Activated naive CD4-positive, alpha-beta T cell treated with anti-CD3 and anti-CD28 coated beads, Interleukin-2, amount 10 ng/mL, durations not matched to agents 7 days and 5 days (primary cell): Measurements from ENCODE around the gene TMEM184C.

ENCODE experiments used
- CTCF ChIA-PET: fragments of 350-600 bp; sonication (Branson Sonifier 250); formaldehyde crosslinking; loops from one replicate; lab custom pipeline; 2021; ENCODE audit warnings: antibody characterized with exemption; lab: Charles Lee
- DNase-seq: peaks from one replicate; pipeline ENCODE4 v3.0.0-alpha.2; 2020
- H3K27ac Mint-ChIP-seq: one replicate; pipeline ENCODE4 v1.8.0; 2021; ENCODE audit warnings: mild to moderate bottlenecking, moderate library complexity, mixed read lengths
- H3K27me3 Mint-ChIP-seq: one replicate; pipeline ENCODE4 v1.8.0; 2021; ENCODE audit warnings: mild to moderate bottlenecking, mixed read lengths
- H3K36me3 Mint-ChIP-seq: one replicate; pipeline ENCODE4 v1.8.0; 2021; ENCODE audit warnings: mixed read lengths
- H3K4me1 Mint-ChIP-seq: one replicate; pipeline ENCODE4 v1.8.0; 2021; ENCODE audit warnings: mixed read lengths
- H3K4me3 Mint-ChIP-seq: one replicate; pipeline ENCODE4 v1.8.0; 2021; ENCODE audit warnings: mild to moderate bottlenecking, moderate library complexity, mixed read lengths
- H3K9me3 Mint-ChIP-seq: one replicate; pipeline ENCODE4 v1.8.0; 2021; ENCODE audit warnings: mixed read lengths

The TMEM184C gene

DNA sequence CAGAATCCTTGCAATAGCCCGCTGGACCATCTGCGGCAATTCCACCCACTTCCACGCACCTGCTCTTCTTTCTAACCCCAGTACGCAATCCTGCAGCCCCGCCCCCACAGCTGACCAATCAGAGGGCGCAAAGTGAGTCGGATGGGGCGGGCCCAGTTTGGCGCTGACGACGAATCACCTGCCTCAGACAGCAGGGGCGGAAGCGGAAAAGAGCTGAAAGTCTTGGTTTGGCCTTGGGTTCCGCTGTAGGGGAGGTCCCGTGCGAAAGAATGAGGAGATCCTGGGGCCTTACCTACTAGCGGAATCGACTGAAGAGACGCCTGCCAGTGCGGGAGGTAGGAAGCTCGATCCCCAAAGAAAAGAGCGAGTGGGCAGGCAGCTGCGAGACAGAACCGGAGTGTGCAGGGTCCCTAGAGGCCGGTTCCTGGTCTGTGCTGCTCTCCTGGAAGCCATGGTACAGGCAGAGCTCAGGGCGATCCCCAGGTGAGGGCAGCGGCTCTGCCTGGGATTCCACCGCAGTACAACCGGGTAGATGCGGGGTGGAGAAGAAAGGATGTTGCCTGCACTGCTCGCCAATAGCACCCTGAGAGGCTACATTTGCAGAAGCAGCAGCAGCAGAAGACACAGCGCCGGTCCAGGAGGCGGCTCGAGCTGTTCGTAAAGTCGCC is at the start of gene TMEM184C:
TSS of gene TMEM184C (plus strand) at position 225 of the 668 bp plus-strand sequence. CDS start 560 bp downstream, outside the sequence.
- Mint-ChIP-seq H3K27ac (peak within 1 kb of the TSS; percentile 97), H3K4me1 (peaks cover 35% of the 10 kb centered on the region), H3K9me3 (no peaks in the 10 kb centered on the region), H3K27me3 (peaks cover 4% of the 10 kb centered on the region), H3K4me3 (peak within 1 kb of the TSS; percentile 86), H3K36me3 (peaks cover 13% of the 10 kb centered on the region)
- peak; percentile 99 for DNase-seq
- CTCF ChIA-PET: interaction anchor here (0.6 to 4.4 kb wide), 3 partner anchors 16 to 250 kb away, joined by 3 to 35 read pairs (median 3); no protein-coding TSS in a partner anchor

DNA sequence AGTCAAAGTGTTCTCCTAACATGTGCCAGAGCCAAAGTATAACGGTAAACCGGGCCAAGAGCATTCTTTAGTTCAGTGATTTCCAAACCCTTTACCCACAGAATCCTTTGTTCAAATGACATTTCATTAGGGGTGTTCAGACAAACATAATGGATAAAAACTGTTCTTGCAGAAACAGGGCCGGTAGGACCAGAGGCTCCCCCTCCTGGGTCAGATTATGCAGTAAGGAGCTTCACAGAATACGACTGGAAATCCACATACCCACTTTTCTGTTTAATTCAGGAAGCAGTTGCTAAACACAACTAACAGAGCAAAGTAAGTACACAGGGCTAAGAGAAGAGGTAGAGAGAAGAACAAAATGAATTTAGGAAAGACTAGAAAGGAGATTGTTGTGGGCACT is 46.6 kb upstream of the TMEM184C start:
- H3K36me3 Mint-ChIP-seq: no peaks in the 10 kb centered on the region
- H3K4me1 Mint-ChIP-seq: no peaks in the 10 kb centered on the region
- no peaks in the 10 kb centered on the region for H3K27me3 Mint-ChIP-seq
- CTCF ChIA-PET: no interaction called here
- H3K9me3 Mint-ChIP-seq: no peaks in the 10 kb centered on the region
- H3K27ac Mint-ChIP-seq: no peak overlapping the region
- DNase-seq: no peak
- H3K4me3 Mint-ChIP-seq: no peak overlapping the region

DNA sequence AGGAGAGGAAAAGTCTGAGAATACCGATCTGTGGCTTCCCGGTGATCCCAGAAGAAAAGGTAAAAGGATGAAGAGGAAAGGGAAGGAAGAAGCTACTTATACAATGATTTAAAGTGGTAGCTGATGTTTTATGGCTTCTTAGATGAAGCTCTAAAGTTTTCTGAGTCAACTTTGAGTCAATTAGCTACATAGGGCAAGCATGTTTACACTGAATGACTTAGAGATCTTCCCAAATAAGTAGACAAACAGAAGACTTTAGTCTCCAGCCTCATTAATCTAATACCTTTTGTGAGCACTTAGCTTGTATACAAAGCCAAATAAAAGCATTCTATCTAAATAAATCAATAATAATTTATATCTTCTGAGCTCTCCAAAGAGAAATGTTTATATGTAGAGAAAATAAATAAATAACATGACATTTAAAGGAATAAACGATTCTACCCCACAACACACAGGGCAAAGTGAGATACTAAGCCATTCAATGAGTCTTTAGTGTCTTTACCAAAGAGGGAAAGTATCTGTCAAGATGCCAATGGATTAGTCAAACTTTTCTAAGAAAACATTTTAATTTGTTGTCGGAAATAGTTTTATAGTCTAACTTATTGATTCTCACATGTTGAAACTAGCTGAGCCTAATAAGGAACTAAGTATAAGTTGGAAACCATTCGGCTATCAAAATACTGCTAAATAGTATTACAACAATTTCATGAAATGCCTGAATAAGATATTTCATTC is 46.0 kb upstream of the TMEM184C start:
- Mint-ChIP-seq H3K36me3 (no peaks in the 10 kb centered on the region), H3K27ac (no peak overlapping the region), H3K9me3 (no peaks in the 10 kb centered on the region), H3K4me3 (no peak overlapping the region), H3K4me1 (no peaks in the 10 kb centered on the region), H3K27me3 (no peaks in the 10 kb centered on the region)
- CTCF ChIA-PET: no interaction called here
- DNase-seq: no peak

DNA sequence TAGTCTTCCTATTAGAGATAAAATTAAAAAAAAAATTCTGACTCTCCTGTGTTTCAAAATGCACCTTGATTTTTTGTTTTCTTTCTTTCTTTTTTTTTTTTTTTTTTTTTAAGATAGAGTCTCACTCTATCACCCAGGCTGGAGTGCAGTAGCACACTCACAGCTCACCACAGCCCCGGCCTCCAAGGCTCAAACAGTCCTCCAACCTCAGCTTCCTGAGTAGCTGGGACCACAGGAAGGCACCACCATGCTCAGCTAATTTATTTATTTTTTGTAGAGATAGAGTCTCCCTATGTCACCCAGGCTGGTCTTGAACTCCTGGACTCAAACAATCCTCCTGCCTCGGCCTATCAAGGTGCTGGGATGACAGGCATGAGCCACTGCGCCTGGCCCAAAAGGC is 41.1 kb upstream of the TMEM184C start:
- Mint-ChIP-seq H3K4me1 (no peaks in the 10 kb centered on the region), H3K27ac (no peak overlapping the region), H3K36me3 (no peaks in the 10 kb centered on the region), H3K27me3 (no peaks in the 10 kb centered on the region), H3K9me3 (no peaks in the 10 kb centered on the region), H3K4me3 (no peak overlapping the region)
- DNase-seq: no peak
- CTCF ChIA-PET: no interaction called here

DNA sequence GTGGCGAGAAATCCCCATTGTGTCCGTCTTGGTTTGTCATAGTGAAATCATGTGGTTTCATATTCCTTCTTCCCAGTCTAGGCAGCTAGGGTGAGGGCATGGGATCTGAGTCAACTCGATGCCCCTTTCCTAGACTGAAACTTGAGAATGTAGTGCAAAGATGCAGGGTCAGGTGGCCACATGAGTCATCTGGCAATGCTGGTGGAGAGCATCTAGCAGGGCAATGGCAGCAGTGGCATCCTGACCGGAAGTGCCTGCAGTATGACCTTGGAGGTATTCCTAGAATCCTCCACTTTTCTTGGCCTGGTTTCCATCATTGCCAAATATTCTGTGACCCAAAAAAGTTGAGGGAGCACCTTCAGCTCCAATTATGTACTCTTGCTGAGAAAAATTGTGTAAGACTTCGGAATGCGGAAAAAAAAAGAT is 39.1 kb upstream of the TMEM184C start:
- no peaks in the 10 kb centered on the region for H3K9me3 Mint-ChIP-seq
- no peak overlapping the region for H3K27ac Mint-ChIP-seq
- DNase-seq: no peak
- peaks cover 3% of the 10 kb centered on the region for H3K27me3 Mint-ChIP-seq
- CTCF ChIA-PET: interaction anchor here (0.9 kb wide), 1 partner anchor 291 kb away, joined by 3 read pairs; no protein-coding TSS in a partner anchor
- no peak overlapping the region for H3K4me3 Mint-ChIP-seq
- no peaks in the 10 kb centered on the region for H3K36me3 Mint-ChIP-seq
- no peaks in the 10 kb centered on the region for H3K4me1 Mint-ChIP-seq

DNA sequence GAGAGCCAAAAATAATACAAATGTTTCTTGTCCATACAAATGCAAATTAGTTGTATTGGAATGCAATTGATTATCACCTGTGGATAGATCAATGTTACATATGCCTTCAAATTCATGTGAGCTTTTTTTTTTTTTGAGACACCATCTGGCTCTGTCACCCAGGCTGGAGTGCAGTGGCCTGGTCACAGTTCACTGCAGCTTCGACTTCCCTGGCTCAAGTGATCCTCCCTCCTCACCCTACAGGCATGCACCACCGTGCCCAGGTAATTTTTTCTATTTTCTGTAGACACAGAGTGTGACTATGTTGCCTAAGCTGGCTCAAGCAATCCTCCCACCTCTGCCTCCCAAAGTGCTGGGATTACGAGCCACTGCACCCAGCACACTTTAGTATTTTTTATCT is 38.6 kb upstream of the TMEM184C start:
- no peaks in the 10 kb centered on the region for H3K4me1 Mint-ChIP-seq
- H3K9me3 Mint-ChIP-seq: no peaks in the 10 kb centered on the region
- H3K27me3 Mint-ChIP-seq: peaks cover 3% of the 10 kb centered on the region
- DNase-seq: no peak
- no peak overlapping the region for H3K4me3 Mint-ChIP-seq
- H3K36me3 Mint-ChIP-seq: no peaks in the 10 kb centered on the region
- CTCF ChIA-PET: no interaction called here
- no peak overlapping the region for H3K27ac Mint-ChIP-seq

DNA sequence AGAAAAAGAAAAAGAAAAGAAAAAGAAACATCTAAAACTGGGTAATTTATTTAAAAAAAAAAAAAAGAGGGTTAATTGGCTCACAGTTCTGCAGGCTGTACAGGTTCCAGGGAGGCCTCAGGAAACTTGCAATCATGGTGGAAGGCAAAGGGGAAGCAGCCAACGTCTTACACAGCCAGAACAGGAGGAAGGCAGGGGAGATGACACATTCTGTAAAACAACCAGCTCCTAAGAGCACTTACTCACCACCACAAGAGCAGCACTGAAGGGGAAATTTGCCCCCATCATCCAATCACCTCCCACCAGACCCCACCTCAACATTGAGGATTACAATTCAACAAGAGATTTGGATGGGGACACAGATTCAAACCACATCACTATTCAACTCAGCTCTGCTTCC is 36.8 kb upstream of the TMEM184C start:
- CTCF ChIA-PET: interaction anchor here (1.0 to 1.2 kb wide), 2 partner anchors 10 to 286 kb away, joined by 3 to 4 read pairs; no protein-coding TSS in a partner anchor
- no peak overlapping the region for H3K4me3 Mint-ChIP-seq
- peaks cover 7% of the 10 kb centered on the region for H3K27me3 Mint-ChIP-seq
- H3K36me3 Mint-ChIP-seq: no peaks in the 10 kb centered on the region
- no peaks in the 10 kb centered on the region for H3K4me1 Mint-ChIP-seq
- DNase-seq: no peak
- no peak overlapping the region for H3K27ac Mint-ChIP-seq
- H3K9me3 Mint-ChIP-seq: no peaks in the 10 kb centered on the region

DNA sequence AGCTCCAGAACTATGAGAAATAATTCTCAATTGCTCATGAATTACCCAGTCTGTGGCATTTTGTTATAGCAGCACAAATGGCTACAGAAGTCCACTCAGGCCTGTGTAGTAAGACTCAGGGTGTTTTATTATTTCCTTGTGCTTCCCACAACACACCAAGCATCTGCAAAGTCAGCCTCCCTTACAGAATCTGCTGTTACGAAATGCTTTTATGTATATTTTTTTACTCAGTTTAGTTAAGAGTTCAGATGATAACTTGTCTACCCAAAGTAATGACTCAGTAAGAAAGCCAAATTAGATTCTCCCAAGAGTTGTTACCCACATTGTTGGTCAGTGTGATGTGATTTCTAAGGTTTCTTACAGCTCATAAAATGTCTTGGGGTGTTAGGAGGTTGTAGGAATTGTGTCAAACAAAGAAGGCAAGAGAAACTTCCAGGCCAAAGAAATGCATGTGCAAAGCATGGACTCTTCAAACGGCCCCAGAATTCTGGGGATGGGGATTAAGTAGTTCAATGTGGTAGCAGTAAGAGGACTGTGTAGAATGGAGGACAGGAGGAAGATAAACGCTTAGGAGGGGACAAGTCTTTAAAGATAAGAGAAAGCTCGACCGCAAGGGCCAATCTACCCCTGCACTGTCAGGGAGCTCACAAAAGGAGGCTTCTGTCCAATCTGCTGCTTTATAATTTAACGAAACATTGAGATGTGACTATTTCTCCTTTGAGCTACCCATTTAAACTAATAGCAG is 35.4 kb upstream of the TMEM184C start:
- DNase-seq: no peak
- Mint-ChIP-seq H3K9me3 (no peaks in the 10 kb centered on the region), H3K4me1 (no peaks in the 10 kb centered on the region), H3K27ac (no peak overlapping the region), H3K4me3 (no peak overlapping the region), H3K27me3 (peaks cover 7% of the 10 kb centered on the region), H3K36me3 (no peaks in the 10 kb centered on the region)
- CTCF ChIA-PET: no interaction called here

DNA sequence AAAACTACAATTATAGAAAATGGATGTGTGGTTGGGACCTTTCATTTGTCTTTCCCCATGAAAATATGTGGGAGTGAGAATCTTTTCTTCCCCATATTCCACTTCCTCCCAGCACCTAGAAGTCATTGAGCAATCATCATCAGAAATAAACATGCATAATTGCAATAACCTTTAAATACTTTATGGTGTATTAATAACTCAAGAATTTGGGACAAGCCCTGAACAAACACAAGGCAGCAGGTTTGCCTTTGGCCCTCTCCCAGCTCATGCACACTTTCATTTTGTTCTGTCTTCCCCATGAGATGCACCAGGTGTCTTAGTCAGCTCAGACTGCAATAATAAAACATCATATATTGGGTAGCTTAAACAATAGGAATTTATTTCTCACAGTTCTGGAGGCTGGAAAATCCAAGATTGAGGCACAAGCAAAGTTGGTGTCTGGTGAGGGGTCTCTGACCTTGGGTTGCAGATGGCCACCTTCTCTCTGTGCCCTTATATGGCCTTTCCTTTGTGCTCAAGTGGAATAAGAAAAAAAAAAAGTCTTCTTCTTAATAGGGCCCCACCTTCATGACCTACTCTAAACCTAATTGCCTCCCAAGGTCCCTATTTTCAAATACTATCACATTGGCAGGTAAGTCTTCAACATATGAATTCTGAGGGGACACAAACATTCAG is 34.7 kb upstream of the TMEM184C start:
- Mint-ChIP-seq H3K4me3 (no peak overlapping the region), H3K27ac (no peak overlapping the region)
- CTCF ChIA-PET: no interaction called here

DNA sequence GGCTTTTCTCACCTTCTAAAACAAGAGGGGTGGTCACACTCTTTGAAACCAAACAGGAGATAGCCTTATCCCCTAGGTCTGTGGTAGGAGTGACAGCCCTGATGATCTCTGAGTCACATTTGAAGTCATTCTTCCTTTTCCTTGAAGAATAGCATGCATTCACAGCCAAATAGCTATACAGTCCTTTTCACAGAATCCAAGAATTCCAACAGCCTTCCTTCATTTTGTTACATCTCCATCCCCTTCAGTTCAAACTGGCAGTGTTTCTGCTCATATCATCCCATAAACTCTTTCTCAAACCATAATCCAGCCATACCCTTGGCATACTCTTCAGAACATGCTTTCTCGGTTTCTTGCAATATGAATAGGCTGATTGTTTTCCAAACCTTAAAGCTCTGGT is 33.3 kb upstream of the TMEM184C start:
- CTCF ChIA-PET: interaction anchor here (1.2 kb wide), 1 partner anchor 565 kb away, joined by 3 read pairs; no protein-coding TSS in a partner anchor
- H3K27me3 Mint-ChIP-seq: peaks cover 7% of the 10 kb centered on the region
- H3K9me3 Mint-ChIP-seq: no peaks in the 10 kb centered on the region
- no peak overlapping the region for H3K4me3 Mint-ChIP-seq
- no peak overlapping the region for H3K27ac Mint-ChIP-seq
- DNase-seq: no peak
- no peaks in the 10 kb centered on the region for H3K4me1 Mint-ChIP-seq
- no peaks in the 10 kb centered on the region for H3K36me3 Mint-ChIP-seq

More for the DNA sequence above, 34.7 kb upstream of the TMEM184C start:
- Mint-ChIP-seq H3K27me3 (peaks cover 7% of the 10 kb centered on the region), H3K9me3 (no peaks in the 10 kb centered on the region), H3K4me1 (no peaks in the 10 kb centered on the region), H3K36me3 (no peaks in the 10 kb centered on the region)
- DNase-seq: no peak

DNA sequence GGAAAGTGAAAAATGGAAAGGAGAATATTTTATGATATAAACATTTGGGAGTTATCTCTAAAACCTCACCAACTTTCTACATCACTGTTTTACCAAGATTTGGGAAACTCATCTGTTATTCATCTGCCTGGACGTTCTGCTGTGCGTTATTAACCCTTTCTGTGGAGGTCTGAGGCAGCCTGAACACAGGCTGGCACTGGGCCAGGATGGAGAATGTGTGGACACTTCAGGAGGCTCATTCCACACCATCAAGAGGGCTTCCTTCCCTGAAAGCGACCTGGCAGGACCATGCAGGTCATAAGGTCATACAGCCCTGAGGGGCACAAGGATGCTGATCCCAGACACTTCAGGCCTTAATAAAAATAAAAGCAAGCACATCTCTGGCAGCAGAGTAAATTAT is 31.2 kb upstream of the TMEM184C start:
- Mint-ChIP-seq H3K36me3 (no peaks in the 10 kb centered on the region), H3K27ac (no peak overlapping the region), H3K4me3 (no peak overlapping the region), H3K27me3 (peaks cover 7% of the 10 kb centered on the region), H3K4me1 (no peaks in the 10 kb centered on the region), H3K9me3 (no peaks in the 10 kb centered on the region)
- no peak for DNase-seq
- CTCF ChIA-PET: interaction anchor here (4.9 kb wide), 1 partner anchor 280 kb away, joined by 47 read pairs; no protein-coding TSS in a partner anchor

DNA sequence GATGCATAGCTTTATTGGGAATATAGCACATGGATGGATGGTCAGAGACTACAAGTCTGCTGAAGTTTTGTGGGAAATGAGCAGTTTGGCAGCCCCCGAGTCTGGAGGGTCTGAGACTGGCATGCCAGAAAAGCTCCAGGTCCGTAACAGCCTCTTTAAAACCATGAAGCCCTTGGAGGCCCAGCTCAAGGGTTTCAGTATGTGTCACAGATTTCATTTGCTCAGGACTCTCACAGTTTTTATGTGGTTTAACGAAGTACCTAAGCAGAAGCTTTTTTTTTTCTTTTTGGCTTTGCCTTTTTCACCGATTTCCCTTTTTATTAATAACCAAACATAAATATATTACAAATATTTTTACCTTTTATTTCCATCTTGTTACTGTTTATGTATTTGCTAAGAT is 30.6 kb upstream of the TMEM184C start:
- Mint-ChIP-seq H3K4me3 (no peak overlapping the region), H3K4me1 (no peaks in the 10 kb centered on the region), H3K27me3 (peaks cover 7% of the 10 kb centered on the region), H3K36me3 (no peaks in the 10 kb centered on the region), H3K9me3 (no peaks in the 10 kb centered on the region), H3K27ac (no peak overlapping the region)
- CTCF ChIA-PET: interaction anchor here (4.9 kb wide), 1 partner anchor 280 kb away, joined by 47 read pairs; no protein-coding TSS in a partner anchor
- no peak for DNase-seq

DNA sequence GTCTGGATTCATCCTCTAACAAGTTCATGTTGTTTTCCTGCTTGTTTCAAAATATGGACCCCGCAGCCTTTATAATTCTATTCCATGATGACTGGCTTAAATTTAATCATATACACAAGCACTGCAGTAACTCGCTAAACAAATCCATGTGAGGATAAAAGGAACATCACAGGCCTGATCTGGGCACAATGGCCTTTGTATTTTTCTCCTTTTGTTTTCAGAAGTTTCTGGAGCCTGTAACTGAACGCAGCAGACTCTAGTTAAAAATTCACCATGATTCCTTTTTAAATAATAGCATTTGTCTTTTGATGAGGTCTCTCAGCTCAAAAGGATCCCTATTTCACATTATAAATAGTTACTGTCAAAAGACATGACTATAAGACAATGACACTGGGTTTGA is 30.2 kb upstream of the TMEM184C start:
- H3K27me3 Mint-ChIP-seq: peaks cover 5% of the 10 kb centered on the region
- H3K4me1 Mint-ChIP-seq: no peaks in the 10 kb centered on the region
- no peak overlapping the region for H3K27ac Mint-ChIP-seq
- H3K9me3 Mint-ChIP-seq: no peaks in the 10 kb centered on the region
- H3K4me3 Mint-ChIP-seq: no peak overlapping the region
- no peak for DNase-seq
- CTCF ChIA-PET: interaction anchor here (4.9 kb wide), 1 partner anchor 279 kb away, joined by 47 read pairs; no protein-coding TSS in a partner anchor
- no peaks in the 10 kb centered on the region for H3K36me3 Mint-ChIP-seq
